Measurements from ENCODE around the gene ADAM19.

ADAM19 gene

GRCh38 chr5:157608972-157609565 lies 33.5 kb upstream of the ADAM19 start:
- Histone ChIP-seq H3K27ac (ENCODE audit: low read depth in 2 of 2, low read length in 2 of 2) (no peak overlapping the region), H3K4me3 (ENCODE audit: low read length in 2 of 2) (no peak overlapping the region), H3K4me1 (ENCODE audit: control insufficient read depth in 2 of 2, insufficient read depth in 2 of 2, low read length in 2 of 2) (peaks cover 2 to 9% of the 10 kb centered on the region in 2 donors), H3K27me3 (ENCODE audit: control insufficient read depth in 2 of 2, insufficient read depth in 2 of 2, low read length in 2 of 2) (no peaks in the 10 kb centered on the region), H3K9me3 (ENCODE audit: control insufficient read depth in 2 of 2, low read length in 2 of 2) (no peaks in the 10 kb centered on the region), H3K36me3 (ENCODE audit: control insufficient read depth in 2 of 2, insufficient read depth in 2 of 2, low read length in 2 of 2) (no peaks in the 10 kb centered on the region), H3K9ac (ENCODE audit: low read depth in 1 of 2, low read length in 2 of 2) (no peak overlapping the region)

GRCh38 chr5:157607371-157608161 lies 32.0 kb upstream of the ADAM19 start:
- Histone ChIP-seq H3K27ac (ENCODE audit: low read depth in 2 of 2, low read length in 2 of 2) (no peak overlapping the region), H3K27me3 (ENCODE audit: control insufficient read depth in 2 of 2, insufficient read depth in 2 of 2, low read length in 2 of 2) (no peaks in the 10 kb centered on the region), H3K4me1 (ENCODE audit: control insufficient read depth in 2 of 2, insufficient read depth in 2 of 2, low read length in 2 of 2) (peaks cover 0 to 10% of the 10 kb centered on the region in 2 donors), H3K4me3 (ENCODE audit: low read length in 2 of 2) (no peak overlapping the region), H3K9ac (ENCODE audit: low read depth in 1 of 2, low read length in 2 of 2) (no peak overlapping the region), H3K36me3 (ENCODE audit: control insufficient read depth in 2 of 2, insufficient read depth in 2 of 2, low read length in 2 of 2) (no peaks in the 10 kb centered on the region), H3K9me3 (ENCODE audit: control insufficient read depth in 2 of 2, low read length in 2 of 2) (no peaks in the 10 kb centered on the region)

DNA sequence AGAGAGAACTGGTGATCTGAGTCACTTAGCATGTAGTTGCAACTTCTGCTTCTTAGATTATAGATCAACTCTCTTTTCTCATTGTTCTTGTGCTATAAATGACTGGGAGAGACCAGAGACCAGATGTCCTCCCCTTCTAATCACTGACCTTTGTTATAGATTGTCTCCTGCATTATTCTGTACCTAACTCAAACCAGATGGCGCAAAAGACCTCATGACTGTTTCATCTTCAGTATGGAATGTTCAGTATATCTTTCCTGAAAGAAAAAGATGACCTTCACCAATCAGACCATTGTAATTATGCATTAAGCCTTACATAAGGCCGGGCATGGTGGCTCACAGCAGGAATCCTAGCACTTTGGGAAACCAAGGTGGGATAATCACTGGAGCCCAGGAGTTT lies 30.5 kb upstream of the ADAM19 start:
- no peak overlapping the region for H3K4me3 ChIP-seq (ENCODE audit: low read length in 2 of 2)
- H3K9ac ChIP-seq (ENCODE audit: low read depth in 1 of 2, low read length in 2 of 2) = no peak overlapping the region
- no peaks in the 10 kb centered on the region for H3K27me3 ChIP-seq (ENCODE audit: control insufficient read depth in 2 of 2, insufficient read depth in 2 of 2, low read length in 2 of 2)
- H3K4me1 ChIP-seq (ENCODE audit: control insufficient read depth in 2 of 2, insufficient read depth in 2 of 2, low read length in 2 of 2) = peaks cover 0 to 10% of the 10 kb centered on the region in 2 donors
- H3K9me3 ChIP-seq (ENCODE audit: control insufficient read depth in 2 of 2, low read length in 2 of 2) = no peaks in the 10 kb centered on the region
- H3K36me3 ChIP-seq (ENCODE audit: control insufficient read depth in 2 of 2, insufficient read depth in 2 of 2, low read length in 2 of 2) = no peaks in the 10 kb centered on the region
- H3K27ac ChIP-seq (ENCODE audit: low read depth in 2 of 2, low read length in 2 of 2) = no peak overlapping the region

DNA sequence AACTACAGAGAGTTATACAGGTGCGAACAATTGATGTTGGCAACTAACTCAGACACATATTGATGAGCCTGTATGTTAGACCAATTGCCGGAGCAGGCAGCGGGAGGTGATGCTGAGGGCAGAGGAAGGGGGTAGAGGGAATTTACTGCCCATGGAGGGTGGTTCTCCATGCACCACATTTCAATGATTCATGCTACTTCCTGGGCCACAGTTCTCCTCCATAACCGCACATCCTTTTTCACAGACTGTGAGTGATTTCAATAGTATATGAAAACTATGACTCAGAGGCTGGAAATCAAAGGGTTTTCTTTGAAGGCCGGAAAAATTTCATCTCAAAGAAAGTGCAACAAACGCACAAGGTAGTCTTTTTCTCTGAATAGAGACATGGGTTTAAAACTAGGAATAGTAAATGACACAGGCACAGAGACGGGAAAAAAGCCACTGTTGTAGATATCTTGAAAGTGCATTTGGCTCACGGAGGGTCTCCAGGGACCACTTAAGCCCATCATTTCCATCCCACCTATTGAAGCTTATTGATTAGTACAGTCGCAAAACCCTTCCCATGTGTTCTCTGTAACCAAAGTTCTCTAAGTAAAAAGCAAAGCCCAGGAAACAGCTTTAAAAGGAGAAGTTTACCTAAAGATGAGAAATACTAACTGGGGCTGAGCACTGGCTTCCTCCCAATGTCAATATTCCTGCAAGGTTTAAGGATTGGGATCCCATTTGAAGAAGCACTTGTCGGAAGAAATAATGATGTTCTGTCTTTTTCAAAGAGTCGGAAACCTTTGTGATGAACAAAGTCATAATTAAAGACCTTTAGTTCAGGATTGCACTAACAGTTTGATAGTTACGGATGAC lies 28.0 kb upstream of the ADAM19 start:
- Histone ChIP-seq H3K27ac (ENCODE audit: low read depth in 2 of 2, low read length in 2 of 2) (no peak overlapping the region), H3K4me3 (ENCODE audit: low read length in 2 of 2) (no peak overlapping the region), H3K27me3 (ENCODE audit: control insufficient read depth in 2 of 2, insufficient read depth in 2 of 2, low read length in 2 of 2) (no peaks in the 10 kb centered on the region), H3K36me3 (ENCODE audit: control insufficient read depth in 2 of 2, insufficient read depth in 2 of 2, low read length in 2 of 2) (no peaks in the 10 kb centered on the region), H3K9ac (ENCODE audit: low read depth in 1 of 2, low read length in 2 of 2) (peak overlapping the region in 1 of 2 donors; percentile 47), H3K9me3 (ENCODE audit: control insufficient read depth in 2 of 2, low read length in 2 of 2) (no peaks in the 10 kb centered on the region), H3K4me1 (ENCODE audit: control insufficient read depth in 2 of 2, insufficient read depth in 2 of 2, low read length in 2 of 2) (peaks cover 0 to 9% of the 10 kb centered on the region in 2 donors)

DNA sequence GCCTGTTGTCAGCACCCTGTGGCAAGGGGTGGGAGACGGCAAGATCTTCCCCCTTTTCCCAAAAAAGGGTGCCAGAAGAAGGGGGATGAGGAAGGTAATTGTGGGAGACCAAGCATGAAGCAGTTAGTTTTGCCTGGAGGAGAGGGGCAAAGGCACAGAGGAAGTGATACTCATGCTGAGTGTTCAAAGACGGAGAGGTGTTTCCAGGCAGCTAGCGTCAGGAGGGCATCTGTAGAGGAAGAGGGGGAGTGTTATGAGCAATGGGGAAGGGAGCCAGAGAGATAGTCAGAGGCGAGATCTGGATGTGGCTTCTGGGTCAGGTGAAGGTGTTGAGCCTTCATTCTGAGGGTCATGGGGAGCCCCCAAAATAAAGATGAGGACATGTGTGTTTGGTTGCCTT lies 26.9 kb upstream of the ADAM19 start:
- H3K27me3 ChIP-seq (ENCODE audit: control insufficient read depth in 2 of 2, insufficient read depth in 2 of 2, low read length in 2 of 2) = no peaks in the 10 kb centered on the region
- no peak overlapping the region for H3K9ac ChIP-seq (ENCODE audit: low read depth in 1 of 2, low read length in 2 of 2)
- H3K27ac ChIP-seq (ENCODE audit: low read depth in 2 of 2, low read length in 2 of 2) = no peak overlapping the region
- no peak overlapping the region for H3K4me3 ChIP-seq (ENCODE audit: low read length in 2 of 2)
- no peaks in the 10 kb centered on the region for H3K36me3 ChIP-seq (ENCODE audit: control insufficient read depth in 2 of 2, insufficient read depth in 2 of 2, low read length in 2 of 2)
- H3K9me3 ChIP-seq (ENCODE audit: control insufficient read depth in 2 of 2, low read length in 2 of 2) = no peaks in the 10 kb centered on the region
- peaks cover 0 to 5% of the 10 kb centered on the region in 2 donors for H3K4me1 ChIP-seq (ENCODE audit: control insufficient read depth in 2 of 2, insufficient read depth in 2 of 2, low read length in 2 of 2)

GRCh38 chr5:157600252-157600651 lies 24.7 kb upstream of the ADAM19 start:
- no peaks in the 10 kb centered on the region for H3K9me3 ChIP-seq (ENCODE audit: control insufficient read depth in 2 of 2, low read length in 2 of 2)
- no peaks in the 10 kb centered on the region for H3K27me3 ChIP-seq (ENCODE audit: control insufficient read depth in 2 of 2, insufficient read depth in 2 of 2, low read length in 2 of 2)
- no peak overlapping the region for H3K9ac ChIP-seq (ENCODE audit: low read depth in 1 of 2, low read length in 2 of 2)
- no peak overlapping the region for H3K4me3 ChIP-seq (ENCODE audit: low read length in 2 of 2)
- H3K27ac ChIP-seq (ENCODE audit: low read depth in 2 of 2, low read length in 2 of 2) = no peak overlapping the region
- peaks cover 0 to 9% of the 10 kb centered on the region in 2 donors for H3K4me1 ChIP-seq (ENCODE audit: control insufficient read depth in 2 of 2, insufficient read depth in 2 of 2, low read length in 2 of 2)
- no peaks in the 10 kb centered on the region for H3K36me3 ChIP-seq (ENCODE audit: control insufficient read depth in 2 of 2, insufficient read depth in 2 of 2, low read length in 2 of 2)

GRCh38 chr5:157599565-157599964 lies 24.0 kb upstream of the ADAM19 start:
- no peaks in the 10 kb centered on the region for H3K9me3 ChIP-seq (ENCODE audit: control insufficient read depth in 2 of 2, low read length in 2 of 2)
- no peak overlapping the region for H3K27ac ChIP-seq (ENCODE audit: low read depth in 2 of 2, low read length in 2 of 2)
- no peak overlapping the region for H3K4me3 ChIP-seq (ENCODE audit: low read length in 2 of 2)

DNA sequence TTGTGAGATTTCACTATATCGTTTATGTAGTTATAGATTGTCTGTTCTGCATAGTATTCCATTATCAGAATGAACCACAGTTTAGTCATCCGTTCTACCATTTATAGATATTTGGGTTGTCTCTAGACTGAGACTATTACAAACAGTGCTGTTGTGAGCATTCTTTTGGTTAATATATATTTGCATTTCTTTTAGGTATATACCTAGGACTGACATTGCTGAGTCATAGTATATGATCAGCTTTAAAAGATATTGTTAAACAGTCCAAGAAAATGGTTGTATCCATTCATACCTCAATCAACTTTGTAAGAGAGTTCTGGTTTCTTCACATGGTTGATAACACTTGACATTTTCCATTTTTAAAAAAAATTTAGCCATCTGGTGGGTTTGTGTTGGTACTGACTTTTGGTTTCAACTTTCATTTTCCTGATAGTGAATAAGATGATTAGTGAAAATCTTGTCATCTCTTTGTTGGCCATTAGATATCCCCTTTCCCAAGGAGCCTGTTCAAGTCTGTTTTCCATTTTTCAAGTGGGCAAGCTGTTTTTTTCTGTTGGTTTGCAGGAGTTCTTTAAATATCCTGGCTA lies 22.9 kb upstream of the ADAM19 start:
- H3K4me1 ChIP-seq (ENCODE audit: control insufficient read depth in 2 of 2, insufficient read depth in 2 of 2, low read length in 2 of 2) = peaks cover 0 to 12% of the 10 kb centered on the region in 2 donors
- no peak overlapping the region for H3K27ac ChIP-seq (ENCODE audit: low read depth in 2 of 2, low read length in 2 of 2)
- no peaks in the 10 kb centered on the region for H3K9me3 ChIP-seq (ENCODE audit: control insufficient read depth in 2 of 2, low read length in 2 of 2)
- no peaks in the 10 kb centered on the region for H3K36me3 ChIP-seq (ENCODE audit: control insufficient read depth in 2 of 2, insufficient read depth in 2 of 2, low read length in 2 of 2)
- no peak overlapping the region for H3K9ac ChIP-seq (ENCODE audit: low read depth in 1 of 2, low read length in 2 of 2)
- no peak overlapping the region for H3K4me3 ChIP-seq (ENCODE audit: low read length in 2 of 2)
- no peaks in the 10 kb centered on the region for H3K27me3 ChIP-seq (ENCODE audit: control insufficient read depth in 2 of 2, insufficient read depth in 2 of 2, low read length in 2 of 2)

More at GRCh38 chr5:157599565-157599964, 24.0 kb upstream of the ADAM19 start:
- H3K27me3 ChIP-seq (ENCODE audit: control insufficient read depth in 2 of 2, insufficient read depth in 2 of 2, low read length in 2 of 2) = no peaks in the 10 kb centered on the region
- no peak overlapping the region for H3K9ac ChIP-seq (ENCODE audit: low read depth in 1 of 2, low read length in 2 of 2)
- no peaks in the 10 kb centered on the region for H3K36me3 ChIP-seq (ENCODE audit: control insufficient read depth in 2 of 2, insufficient read depth in 2 of 2, low read length in 2 of 2)
- peaks cover 0 to 9% of the 10 kb centered on the region in 2 donors for H3K4me1 ChIP-seq (ENCODE audit: control insufficient read depth in 2 of 2, insufficient read depth in 2 of 2, low read length in 2 of 2)

- no peak overlapping the region for H3K9ac ChIP-seq (ENCODE audit: low read depth in 1 of 2, low read length in 2 of 2)
- no peaks in the 10 kb centered on the region for H3K9me3 ChIP-seq (ENCODE audit: control insufficient read depth in 2 of 2, low read length in 2 of 2)
- H3K27me3 ChIP-seq (ENCODE audit: control insufficient read depth in 2 of 2, insufficient read depth in 2 of 2, low read length in 2 of 2) = no peaks in the 10 kb centered on the region
- H3K4me3 ChIP-seq (ENCODE audit: low read length in 2 of 2) = no peak overlapping the region
- H3K27ac ChIP-seq (ENCODE audit: low read depth in 2 of 2, low read length in 2 of 2) = peak overlapping the region in 1 of 2 donors; percentile 50
- H3K4me1 ChIP-seq (ENCODE audit: control insufficient read depth in 2 of 2, insufficient read depth in 2 of 2, low read length in 2 of 2) = peaks cover 2 to 12% of the 10 kb centered on the region in 2 donors
- no peaks in the 10 kb centered on the region for H3K36me3 ChIP-seq (ENCODE audit: control insufficient read depth in 2 of 2, insufficient read depth in 2 of 2, low read length in 2 of 2)
Measured at GRCh38 chr5:157597277-157597676, 21.7 kb upstream of the ADAM19 start.
